OCI-LY3 (cell line): ENCODE data around the gene KCNJ4.

Experiments
- H2AFZ ChIP-seq: fragments of 200-600, 300-600 bp; shearing (Covaris generic); 2 replicates; pipeline ENCODE4 v1.6.0; 2014; ENCODE audit warnings: antibody characterized with exemption, low read depth, low read length
- H3K27ac ChIP-seq: fragments of 200-600, 300-600 bp; sonication (generic); 2 replicates; pipeline ENCODE4 v1.5.1; 2014; ENCODE audit warnings: mild to moderate bottlenecking, low read length, moderate library complexity, mixed read lengths
- H3K27me3 ChIP-seq: fragments of 200-600, 300-600 bp; sonication (generic); 2 replicates; pipeline ENCODE4 v1.6.1; 2014; ENCODE audit warnings: low read depth, low read length, mixed read lengths
- H3K36me3 ChIP-seq: fragments of 200-600, 300-600 bp; sonication (generic); replicated peaks from 2 replicates; pipeline ENCODE3; 2014; ENCODE audit warnings: low read depth, low read length, mixed read lengths
- H3K4me1 ChIP-seq: fragments of 300-600, 200-600 bp; sonication (generic); 2 replicates; pipeline ENCODE4 v1.6.1; 2014; ENCODE audit warnings: low read length, mixed read lengths
- H3K4me2 ChIP-seq: fragments of 200-600, 300-600 bp; sonication (generic); 2 replicates; pipeline ENCODE4 v1.6.1; 2014; ENCODE audit warnings: low read length, mixed read lengths
- H3K4me3 ChIP-seq: fragments of 300-600, 200-600 bp; sonication (generic); 2 replicates; pipeline ENCODE4 v1.5.1; 2014; ENCODE audit warnings: antibody characterized with exemption, mild to moderate bottlenecking, low read length, moderate library complexity
- H3K79me2 ChIP-seq: fragments of 300-600, 200-600 bp; shearing (Covaris generic); 2 replicates; pipeline ENCODE4 v1.6.1; 2014; ENCODE audit warnings: mild to moderate bottlenecking, low read length, mixed read lengths
- H3K9ac ChIP-seq: fragments of 300-600, 200-600 bp; shearing (Covaris generic); 2 replicates; pipeline ENCODE4 v1.6.0; 2014; ENCODE audit warnings: mild to moderate bottlenecking, low read length, moderate library complexity
- H3K9me3 ChIP-seq: fragments of 200-600, 300-600 bp; shearing (Covaris generic); 2 replicates; pipeline ENCODE4 v1.6.1; 2014; ENCODE audit warnings: low read length, mixed read lengths; ENCODE audit not compliant: insufficient read depth
- H4K20me1 ChIP-seq: fragments of 200-600, 300-600 bp; sonication (generic); 2 replicates; pipeline ENCODE4 v1.6.1; 2016; ENCODE audit warnings: low read length, mixed read lengths; ENCODE audit not compliant: insufficient read depth
- CTCF ChIP-seq: fragments of 200-600, 300-600 bp; sonication (generic); IDR thresholded peaks from 2 replicates; pipeline ENCODE4 v1.5.1; 2014; ENCODE audit warnings: antibody characterized with exemption, low read length, low read depth
- EZH2phosphoT487 ChIP-seq: fragments of 200-600 bp; shearing (Covaris generic); IDR thresholded peaks from 2 replicates; pipeline ENCODE4 v1.6.1; 2018; ENCODE audit warnings: antibody characterized with exemption, mixed run types, low read depth

The KCNJ4 gene

DNA sequence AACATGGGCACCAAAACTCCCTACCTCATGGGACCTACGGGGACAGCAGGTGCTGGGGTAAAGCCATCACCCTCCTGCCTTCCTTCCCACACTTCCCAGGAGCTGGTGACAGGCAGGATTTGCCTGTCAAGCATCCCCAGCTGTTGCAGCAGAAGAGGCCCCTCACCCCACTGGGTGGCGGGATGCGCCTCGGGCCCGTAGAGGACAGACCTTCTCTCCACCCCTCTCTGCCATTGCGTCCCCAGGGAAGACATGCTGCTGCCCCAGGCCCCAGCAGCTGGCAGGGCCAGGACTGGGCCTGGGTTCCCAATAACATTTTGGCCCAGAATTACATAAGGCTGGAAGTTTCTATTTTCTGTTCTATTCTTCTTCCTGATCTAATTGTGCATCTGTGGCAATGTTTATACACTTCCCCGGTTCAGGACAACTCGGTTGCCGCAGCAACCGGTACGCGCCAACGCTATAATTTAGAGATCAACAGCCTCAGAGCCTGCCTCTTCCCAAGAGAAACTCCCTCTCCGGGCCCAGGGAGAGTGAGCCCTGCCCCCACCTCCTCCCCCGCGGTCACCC lies 25.4 kb downstream of the KCNJ4 start:
- H3K27ac ChIP-seq, result no peak overlapping the region
- H4K20me1 ChIP-seq, result no peaks in the 10 kb centered on the region
- TF ChIP-seq EZH2phosphoT487 (no peak), CTCF (no peak)
- no peak overlapping the region for H2AFZ ChIP-seq
- no peak overlapping the region for H3K4me2 ChIP-seq
- no peaks in the 10 kb centered on the region for H3K4me1 ChIP-seq
- no peak overlapping the region for H3K4me3 ChIP-seq
- no peaks in the 10 kb centered on the region for H3K9me3 ChIP-seq
- H3K36me3 ChIP-seq, result no peaks in the 10 kb centered on the region
- H3K79me2 ChIP-seq, result no peaks in the 10 kb centered on the region
- no peak overlapping the region for H3K9ac ChIP-seq
- H3K27me3 ChIP-seq, result peaks cover 7% of the 10 kb centered on the region; the same call in 1 of the 2 replicates

DNA sequence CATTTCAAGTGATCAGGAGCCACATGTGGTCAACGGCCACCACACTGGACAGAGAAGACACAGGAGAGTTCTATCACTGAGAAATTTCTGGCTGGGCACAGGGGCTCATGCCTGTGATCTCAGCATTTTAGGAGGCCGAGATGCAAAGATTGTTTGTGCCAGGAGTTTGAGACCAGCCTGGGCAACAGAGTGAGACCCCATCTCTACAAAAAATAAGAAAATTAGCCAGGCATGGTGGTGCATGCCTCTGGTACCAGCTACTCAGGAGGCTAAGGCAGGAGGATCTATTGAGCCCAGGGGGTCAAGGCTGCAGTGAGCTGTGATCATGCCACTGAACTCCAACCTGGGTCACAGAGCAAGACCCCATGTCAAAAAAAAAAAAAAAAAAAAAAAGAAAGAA lies 26.3 kb downstream of the KCNJ4 start:
- no peak overlapping the region for H2AFZ ChIP-seq
- H3K79me2 ChIP-seq, result no peaks in the 10 kb centered on the region
- H3K36me3 ChIP-seq, result no peaks in the 10 kb centered on the region
- no peak overlapping the region for H3K27ac ChIP-seq
- H3K27me3 ChIP-seq, result no peaks in the 10 kb centered on the region
- no peak overlapping the region for H3K9ac ChIP-seq
- no peaks in the 10 kb centered on the region for H3K4me1 ChIP-seq
- H3K9me3 ChIP-seq, result no peaks in the 10 kb centered on the region
- TF ChIP-seq CTCF, result no peak
- no peak for TF ChIP-seq EZH2phosphoT487
- H3K4me3 ChIP-seq, result no peak overlapping the region
- H4K20me1 ChIP-seq, result no peaks in the 10 kb centered on the region
- H3K4me2 ChIP-seq, result no peak overlapping the region

DNA sequence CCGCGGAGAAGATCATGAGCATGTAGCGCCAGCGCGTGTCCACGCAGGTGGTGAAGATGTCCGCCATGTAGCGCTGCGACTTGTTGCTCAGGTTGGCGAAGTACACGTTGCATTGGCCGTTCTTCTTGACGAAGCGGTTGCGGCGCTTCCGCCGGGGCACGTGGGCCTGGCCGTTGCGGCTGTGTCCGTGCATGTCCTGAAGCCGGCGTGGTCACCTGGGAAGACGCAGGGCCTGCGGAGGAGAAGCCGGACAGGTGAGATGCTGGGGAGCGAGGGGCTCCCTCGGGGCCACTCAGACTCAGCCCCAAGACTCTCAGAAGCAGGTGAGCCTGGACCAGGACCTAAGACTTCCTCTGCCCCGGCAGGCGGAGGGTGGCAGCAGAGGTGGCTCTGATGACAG lies 27.1 kb downstream of the KCNJ4 start:
- TF ChIP-seq CTCF, result no peak
- TF ChIP-seq EZH2phosphoT487, result no peak
- Histone ChIP-seq H3K9ac (no peak overlapping the region), H3K9me3 (no peaks in the 10 kb centered on the region), H3K27ac (no peak overlapping the region), H3K79me2 (no peaks in the 10 kb centered on the region), H3K4me3 (no peak overlapping the region), H2AFZ (no peak overlapping the region), H3K27me3 (no peaks in the 10 kb centered on the region), H3K36me3 (no peaks in the 10 kb centered on the region), H3K4me1 (no peaks in the 10 kb centered on the region), H4K20me1 (no peaks in the 10 kb centered on the region), H3K4me2 (no peak overlapping the region)

DNA sequence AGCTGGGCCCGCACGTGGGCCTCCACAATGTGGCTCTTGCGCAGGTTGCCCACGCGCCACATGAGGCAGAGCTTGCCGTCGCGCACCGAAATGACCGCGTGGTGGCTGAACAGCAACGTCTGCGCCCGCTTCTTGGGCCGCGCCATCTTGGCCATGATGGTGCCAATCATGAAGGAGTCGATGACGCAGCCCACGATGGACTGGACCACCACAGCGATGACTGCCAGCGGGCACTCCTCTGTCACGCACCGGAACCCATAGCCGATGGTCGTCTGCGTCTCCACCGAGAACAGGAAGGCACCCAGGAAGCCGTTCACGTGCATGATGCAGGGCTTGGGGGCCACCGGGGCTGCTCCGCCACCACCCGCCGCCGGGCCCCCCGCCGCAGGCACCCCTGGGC lies 27.5 kb downstream of the KCNJ4 start:
- Histone ChIP-seq H3K27me3 (no peaks in the 10 kb centered on the region), H4K20me1 (no peaks in the 10 kb centered on the region), H3K4me1 (no peaks in the 10 kb centered on the region), H3K4me3 (no peak overlapping the region), H3K9me3 (no peaks in the 10 kb centered on the region), H3K9ac (no peak overlapping the region), H3K79me2 (no peaks in the 10 kb centered on the region), H2AFZ (no peak overlapping the region), H3K27ac (no peak overlapping the region), H3K4me2 (no peak overlapping the region), H3K36me3 (no peaks in the 10 kb centered on the region)
- no peak for TF ChIP-seq CTCF
- no peak for TF ChIP-seq EZH2phosphoT487
